ENCODE results near the gene VAMP8. TPM values are rescaled to one million over a fixed set of nuclear protein-coding genes. Genes with fewer than 3 reads are reported as not detected.

The VAMP8 gene
- polyA plus RNA-seq, 1 donor, result 12.5 TPM

DNA sequence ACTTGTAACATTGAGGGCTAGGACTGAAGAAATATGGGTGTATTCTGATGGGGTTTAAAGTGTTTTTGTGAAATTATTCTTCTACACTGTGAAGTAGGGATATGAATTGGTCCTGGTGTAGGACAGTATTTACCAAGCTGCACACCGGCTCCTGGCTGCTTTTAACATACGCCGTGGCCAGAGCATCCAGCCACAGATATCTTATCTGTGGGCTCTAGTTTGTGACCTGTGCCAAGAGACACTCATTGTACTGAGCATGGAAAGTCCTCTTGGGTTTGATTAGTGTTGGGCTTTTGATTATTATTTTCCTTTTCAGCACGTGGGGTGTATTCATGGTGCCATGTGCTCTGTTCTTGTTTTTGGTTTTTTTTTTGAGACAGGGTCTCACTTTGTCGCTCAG, 46.6 kb downstream of the VAMP8 start:
- no peak for DNase-seq

DNA sequence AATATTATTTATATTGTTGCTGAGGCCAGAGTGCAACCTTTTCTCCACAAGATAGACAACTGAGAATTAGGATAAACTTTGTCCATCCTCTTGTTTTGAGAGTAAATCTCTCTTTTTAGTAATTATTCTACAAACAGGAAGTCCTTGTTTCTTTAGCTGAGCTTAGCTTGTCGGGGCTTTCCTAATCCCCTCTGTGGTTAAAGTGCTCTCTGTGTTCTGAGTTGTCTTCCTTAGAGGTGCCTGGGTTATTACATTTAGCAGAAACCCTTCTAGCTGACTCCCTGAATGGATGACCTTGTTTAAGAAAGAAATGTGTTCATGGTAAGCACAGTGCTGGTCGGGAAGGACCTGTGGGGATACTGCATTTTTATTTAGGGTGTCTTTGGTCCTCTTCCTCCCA, 51.3 kb downstream of the VAMP8 start:
- DNase-seq, result no peak

DNA sequence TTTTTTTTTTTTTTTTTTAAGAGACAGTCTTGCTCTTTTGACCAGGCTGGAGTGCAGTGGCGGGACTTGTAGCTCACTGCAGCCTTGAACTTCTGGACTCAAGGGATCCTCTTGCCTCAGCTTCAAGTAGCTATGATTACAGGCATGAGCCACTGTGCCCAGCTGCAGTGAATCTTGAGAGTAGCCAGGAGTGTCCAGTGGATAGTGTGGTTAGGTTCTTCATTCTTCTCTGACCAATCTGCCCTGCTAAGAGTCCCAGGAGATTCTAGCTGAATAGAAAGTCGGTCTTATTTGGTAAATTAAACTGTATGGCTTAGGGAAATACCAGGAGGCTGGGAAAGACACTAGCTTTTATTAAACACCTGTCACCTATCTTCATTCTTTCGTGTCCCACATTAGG, 53.9 kb downstream of the VAMP8 start:
- DNase-seq, result no peak

Other genes starting within 250 kb of the VAMP8 start
- 65.4 TPM for gene TGOLN2, start 249.6 kb upstream of the VAMP8 start, polyA plus RNA-seq (ENCODE audit: insufficient read length)
- gene RETSAT, start 223.1 kb upstream of the VAMP8 start, polyA plus RNA-seq (ENCODE audit: insufficient read length), result 14.6 TPM
- gene ELMOD3, start 222.8 kb upstream of the VAMP8 start, polyA plus RNA-seq (ENCODE audit: insufficient read length), result 17.5 TPM
- gene CAPG, start 167.2 kb upstream of the VAMP8 start, polyA plus RNA-seq (ENCODE audit: insufficient read length), result 16.8 TPM
- 0.89 TPM for gene SH2D6, start 158.9 kb upstream of the VAMP8 start, polyA plus RNA-seq (ENCODE audit: insufficient read length)
- gene MAT2A, start 38.4 kb upstream of the VAMP8 start, polyA plus RNA-seq (ENCODE audit: insufficient read length), result 188 TPM
- gene GGCX, start 16.1 kb upstream of the VAMP8 start, polyA plus RNA-seq (ENCODE audit: insufficient read length), result 22.6 TPM
- 54.7 TPM for gene VAMP5, start 6.8 kb downstream of the VAMP8 start, polyA plus RNA-seq (ENCODE audit: insufficient read length)
- gene RNF181, start 18.2 kb downstream of the VAMP8 start, polyA plus RNA-seq (ENCODE audit: insufficient read length), result 49.1 TPM
- 11.7 TPM for gene TMEM150A, start 25.1 kb downstream of the VAMP8 start, polyA plus RNA-seq (ENCODE audit: insufficient read length)
- 57.5 TPM for gene C2orf68, start 34.5 kb downstream of the VAMP8 start, polyA plus RNA-seq (ENCODE audit: insufficient read length)
- 36.5 TPM for gene USP39, start 38.6 kb downstream of the VAMP8 start, polyA plus RNA-seq (ENCODE audit: insufficient read length)
- 0.08 TPM for gene SFTPB, start 90.6 kb downstream of the VAMP8 start, polyA plus RNA-seq (ENCODE audit: insufficient read length)
- gene GNLY, start 116.8 kb downstream of the VAMP8 start, polyA plus RNA-seq (ENCODE audit: insufficient read length), result 0.77 TPM
- 25.6 TPM for gene ATOH8, start 176.4 kb downstream of the VAMP8 start, polyA plus RNA-seq (ENCODE audit: insufficient read length)

Data from hindlimb muscle (tissue), 1 donor.